Measurements from ENCODE around the gene AGFG1.

AGFG1 gene

GRCh38 chr2:227462462-227462951 is 9.4 kb upstream of the AGFG1 start:
- no peaks in the 10 kb centered on the region for H3K79me2 ChIP-seq (ENCODE audit: control insufficient read depth, insufficient read depth, low read length, unreplicated experiment)
- H2AFZ ChIP-seq (ENCODE audit: low read length, unreplicated experiment): no peak overlapping the region
- peaks cover 44% of the 10 kb centered on the region for H3K4me1 ChIP-seq (ENCODE audit: control insufficient read depth, insufficient read depth, low read length, unreplicated experiment)
- no peaks in the 10 kb centered on the region for H3K27me3 ChIP-seq (ENCODE audit: insufficient read depth, low read length)
- no peak overlapping the region for H3K27ac ChIP-seq (ENCODE audit: low read depth, low read length)
- H3K4me3 ChIP-seq (ENCODE audit: low read depth, low read length): no peak overlapping the region
- no peaks in the 10 kb centered on the region for H3K36me3 ChIP-seq (ENCODE audit: insufficient read depth, low read length)

- Histone ChIP-seq H3K36me3 (ENCODE audit: insufficient read depth, low read length) (no peaks in the 10 kb centered on the region), H3K79me2 (ENCODE audit: control insufficient read depth, insufficient read depth, low read length, unreplicated experiment) (peaks cover 2% of the 10 kb centered on the region), H3K4me3 (ENCODE audit: low read depth, low read length) (no peak overlapping the region), H3K27ac (ENCODE audit: low read depth, low read length) (no peak overlapping the region), H3K27me3 (ENCODE audit: insufficient read depth, low read length) (no peaks in the 10 kb centered on the region), H2AFZ (ENCODE audit: low read length, unreplicated experiment) (no peak overlapping the region), H3K4me1 (ENCODE audit: control insufficient read depth, insufficient read depth, low read length, unreplicated experiment) (peaks cover 44% of the 10 kb centered on the region)
Measured at GRCh38 chr2:227462972-227463931, 8.7 kb upstream of the AGFG1 start.

- peaks cover 44% of the 10 kb centered on the region for H3K4me1 ChIP-seq (ENCODE audit: control insufficient read depth, insufficient read depth, low read length, unreplicated experiment)
Measured at GRCh38 chr2:227464361-227464760, 7.6 kb upstream of the AGFG1 start.

DNA sequence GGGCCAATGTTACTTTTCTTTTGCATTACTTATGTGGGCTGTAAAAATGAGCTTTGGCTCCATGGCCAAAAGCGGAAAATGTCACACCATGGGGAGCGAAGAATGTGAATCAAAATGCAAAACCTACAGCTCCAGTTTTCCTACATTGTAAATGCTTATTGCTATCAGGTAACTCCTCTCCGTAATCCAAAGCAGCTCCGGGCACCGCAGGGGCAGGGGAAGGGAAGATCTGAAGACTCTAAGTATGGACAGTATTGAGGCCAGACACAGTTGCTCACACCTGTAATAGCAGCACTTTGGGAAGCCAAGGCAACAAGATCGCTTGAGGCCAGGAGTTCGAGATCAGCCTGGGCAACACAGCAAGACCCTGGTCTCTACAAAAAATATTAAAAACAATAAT is 7.1 kb upstream of the AGFG1 start:
- H3K4me1 ChIP-seq (ENCODE audit: control insufficient read depth, insufficient read depth, low read length, unreplicated experiment): peaks cover 43% of the 10 kb centered on the region
- no peak overlapping the region for H3K4me3 ChIP-seq (ENCODE audit: low read depth, low read length)
- H3K36me3 ChIP-seq (ENCODE audit: insufficient read depth, low read length): no peaks in the 10 kb centered on the region
- no peak overlapping the region for H3K27ac ChIP-seq (ENCODE audit: low read depth, low read length)
- no peaks in the 10 kb centered on the region for H3K27me3 ChIP-seq (ENCODE audit: insufficient read depth, low read length)
- no peak overlapping the region for H2AFZ ChIP-seq (ENCODE audit: low read length, unreplicated experiment)
- H3K79me2 ChIP-seq (ENCODE audit: control insufficient read depth, insufficient read depth, low read length, unreplicated experiment): peaks cover 3% of the 10 kb centered on the region

More at GRCh38 chr2:227464361-227464760, 7.6 kb upstream of the AGFG1 start:
- H3K79me2 ChIP-seq (ENCODE audit: control insufficient read depth, insufficient read depth, low read length, unreplicated experiment): peaks cover 3% of the 10 kb centered on the region
- no peaks in the 10 kb centered on the region for H3K27me3 ChIP-seq (ENCODE audit: insufficient read depth, low read length)
- no peak overlapping the region for H2AFZ ChIP-seq (ENCODE audit: low read length, unreplicated experiment)
- H3K36me3 ChIP-seq (ENCODE audit: insufficient read depth, low read length): no peaks in the 10 kb centered on the region
- H3K4me3 ChIP-seq (ENCODE audit: low read depth, low read length): no peak overlapping the region
- no peak overlapping the region for H3K27ac ChIP-seq (ENCODE audit: low read depth, low read length)

DNA sequence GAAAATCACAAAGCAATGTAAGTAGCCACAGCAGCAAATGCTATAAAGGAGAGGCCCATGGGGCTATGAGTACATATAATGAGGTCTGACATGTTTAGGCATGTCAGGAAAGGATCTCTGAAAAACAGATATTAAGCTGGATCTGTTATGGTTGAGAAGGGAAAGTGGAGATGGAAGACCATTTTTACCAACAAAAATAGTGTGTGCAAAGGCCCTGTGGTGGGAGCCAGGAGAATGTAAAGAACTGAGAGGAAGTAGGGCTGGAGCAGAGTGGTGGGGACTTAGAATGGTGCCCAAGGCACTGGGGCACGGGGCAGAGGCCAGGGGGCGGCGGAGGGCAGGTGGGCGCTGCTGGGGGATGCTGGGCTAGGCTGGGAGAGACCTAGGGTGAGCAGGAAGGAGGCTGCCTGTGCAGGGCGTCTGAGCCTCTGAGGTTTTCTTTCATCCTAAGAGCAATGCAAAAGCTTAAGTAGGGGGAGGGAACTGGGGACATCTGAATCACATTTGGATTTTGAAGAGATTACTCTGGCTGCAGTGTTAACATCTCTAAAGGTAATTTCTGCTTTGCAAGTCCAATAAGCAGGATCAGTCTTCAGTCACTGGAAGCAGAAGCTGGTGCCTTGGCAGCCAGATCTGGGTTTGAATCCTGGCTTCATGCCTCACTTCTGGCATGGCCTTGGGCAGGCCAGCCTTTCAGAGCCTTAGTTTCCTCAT is 4.9 kb upstream of the AGFG1 start:
- no peak overlapping the region for H3K4me3 ChIP-seq (ENCODE audit: low read depth, low read length)
- peaks cover 25% of the 10 kb centered on the region for H3K4me1 ChIP-seq (ENCODE audit: control insufficient read depth, insufficient read depth, low read length, unreplicated experiment)
- no peak overlapping the region for H2AFZ ChIP-seq (ENCODE audit: low read length, unreplicated experiment)
- no peaks in the 10 kb centered on the region for H3K36me3 ChIP-seq (ENCODE audit: insufficient read depth, low read length)
- no peaks in the 10 kb centered on the region for H3K27me3 ChIP-seq (ENCODE audit: insufficient read depth, low read length)
- peaks cover 3% of the 10 kb centered on the region for H3K79me2 ChIP-seq (ENCODE audit: control insufficient read depth, insufficient read depth, low read length, unreplicated experiment)
- H3K27ac ChIP-seq (ENCODE audit: low read depth, low read length): peak overlapping the region; percentile 67

GRCh38 chr2:227471412-227471811 is 544 bp upstream of the AGFG1 start:
- H3K36me3 ChIP-seq (ENCODE audit: insufficient read depth, low read length): no peaks in the 10 kb centered on the region
- no peaks in the 10 kb centered on the region for H3K27me3 ChIP-seq (ENCODE audit: insufficient read depth, low read length)
- H2AFZ ChIP-seq (ENCODE audit: low read length, unreplicated experiment): no peak overlapping the region
- H3K4me1 ChIP-seq (ENCODE audit: control insufficient read depth, insufficient read depth, low read length, unreplicated experiment): peaks cover 29% of the 10 kb centered on the region
- no peak overlapping the region for H3K27ac ChIP-seq (ENCODE audit: low read depth, low read length)
- no peak overlapping the region; the same call in 1 of the 2 replicates for H3K4me3 ChIP-seq (ENCODE audit: low read depth, low read length)
- H3K79me2 ChIP-seq (ENCODE audit: control insufficient read depth, insufficient read depth, low read length, unreplicated experiment): peaks cover 45% of the 10 kb centered on the region

- no peaks in the 10 kb centered on the region for H3K27me3 ChIP-seq (ENCODE audit: insufficient read depth, low read length)
- H3K4me3 ChIP-seq (ENCODE audit: low read depth, low read length): peak overlapping the region; percentile 97
- peaks cover 27% of the 10 kb centered on the region for H3K4me1 ChIP-seq (ENCODE audit: control insufficient read depth, insufficient read depth, low read length, unreplicated experiment)
- peak overlapping the region; percentile 28 for H2AFZ ChIP-seq (ENCODE audit: low read length, unreplicated experiment)
- H3K79me2 ChIP-seq (ENCODE audit: control insufficient read depth, insufficient read depth, low read length, unreplicated experiment): peaks cover 56% of the 10 kb centered on the region
- no peaks in the 10 kb centered on the region for H3K36me3 ChIP-seq (ENCODE audit: insufficient read depth, low read length)
- H3K27ac ChIP-seq (ENCODE audit: low read depth, low read length): peak overlapping the region; percentile 64
Measured at GRCh38 chr2:227472265-227473121, 537 bp downstream of the AGFG1 start.

DNA sequence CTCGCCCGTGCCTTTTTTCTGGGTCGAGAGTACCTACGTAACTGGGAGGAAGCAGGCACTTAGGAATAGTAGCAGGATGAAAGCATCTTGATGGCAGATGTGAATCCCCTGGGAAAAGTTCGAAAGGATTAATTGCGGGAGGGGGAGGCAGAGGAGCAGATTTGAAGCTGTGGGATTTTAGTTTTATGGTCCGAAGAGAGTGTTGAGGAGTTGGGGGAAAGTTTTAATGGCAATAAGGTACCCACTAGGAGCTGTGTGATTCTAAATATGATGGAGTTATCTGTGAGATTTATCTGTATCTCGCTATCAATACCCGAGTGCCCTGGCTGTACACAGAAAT is 1.1 kb downstream of the AGFG1 start:
- peak overlapping the region; percentile 97 for H3K4me3 ChIP-seq (ENCODE audit: low read depth, low read length)
- no peak overlapping the region for H3K27ac ChIP-seq (ENCODE audit: low read depth, low read length)
- H3K27me3 ChIP-seq (ENCODE audit: insufficient read depth, low read length): no peaks in the 10 kb centered on the region
- peaks cover 61% of the 10 kb centered on the region for H3K79me2 ChIP-seq (ENCODE audit: control insufficient read depth, insufficient read depth, low read length, unreplicated experiment)
- no peaks in the 10 kb centered on the region for H3K36me3 ChIP-seq (ENCODE audit: insufficient read depth, low read length)
- no peak overlapping the region for H2AFZ ChIP-seq (ENCODE audit: low read length, unreplicated experiment)
- peaks cover 28% of the 10 kb centered on the region for H3K4me1 ChIP-seq (ENCODE audit: control insufficient read depth, insufficient read depth, low read length, unreplicated experiment)

GRCh38 chr2:227473806-227474205 is 1.9 kb downstream of the AGFG1 start:
- H3K4me1 ChIP-seq (ENCODE audit: control insufficient read depth, insufficient read depth, low read length, unreplicated experiment): peaks cover 29% of the 10 kb centered on the region
- H3K27ac ChIP-seq (ENCODE audit: low read depth, low read length): no peak overlapping the region
- H2AFZ ChIP-seq (ENCODE audit: low read length, unreplicated experiment): no peak overlapping the region
- no peaks in the 10 kb centered on the region for H3K27me3 ChIP-seq (ENCODE audit: insufficient read depth, low read length)
- H3K36me3 ChIP-seq (ENCODE audit: insufficient read depth, low read length): no peaks in the 10 kb centered on the region
- H3K4me3 ChIP-seq (ENCODE audit: low read depth, low read length): peak overlapping the region; percentile 97
- peaks cover 65% of the 10 kb centered on the region for H3K79me2 ChIP-seq (ENCODE audit: control insufficient read depth, insufficient read depth, low read length, unreplicated experiment)

GRCh38 chr2:227474410-227474809 is 2.5 kb downstream of the AGFG1 start:
- H3K27ac ChIP-seq (ENCODE audit: low read depth, low read length): no peak overlapping the region
- H2AFZ ChIP-seq (ENCODE audit: low read length, unreplicated experiment): no peak overlapping the region
- peaks cover 71% of the 10 kb centered on the region for H3K79me2 ChIP-seq (ENCODE audit: control insufficient read depth, insufficient read depth, low read length, unreplicated experiment)
- no peaks in the 10 kb centered on the region for H3K36me3 ChIP-seq (ENCODE audit: insufficient read depth, low read length)
- peaks cover 32% of the 10 kb centered on the region for H3K4me1 ChIP-seq (ENCODE audit: control insufficient read depth, insufficient read depth, low read length, unreplicated experiment)
- no peaks in the 10 kb centered on the region for H3K27me3 ChIP-seq (ENCODE audit: insufficient read depth, low read length)
- H3K4me3 ChIP-seq (ENCODE audit: low read depth, low read length): peak overlapping the region; percentile 97
